ENCODE measurements around the gene LRP10. TPM values are rescaled to one million over a fixed set of nuclear protein-coding genes. Genes with fewer than 3 reads are reported as not detected.

LRP10 gene
- total RNA-seq, 1 experiment from 2014 or later = 42.7 TPM

DNA sequence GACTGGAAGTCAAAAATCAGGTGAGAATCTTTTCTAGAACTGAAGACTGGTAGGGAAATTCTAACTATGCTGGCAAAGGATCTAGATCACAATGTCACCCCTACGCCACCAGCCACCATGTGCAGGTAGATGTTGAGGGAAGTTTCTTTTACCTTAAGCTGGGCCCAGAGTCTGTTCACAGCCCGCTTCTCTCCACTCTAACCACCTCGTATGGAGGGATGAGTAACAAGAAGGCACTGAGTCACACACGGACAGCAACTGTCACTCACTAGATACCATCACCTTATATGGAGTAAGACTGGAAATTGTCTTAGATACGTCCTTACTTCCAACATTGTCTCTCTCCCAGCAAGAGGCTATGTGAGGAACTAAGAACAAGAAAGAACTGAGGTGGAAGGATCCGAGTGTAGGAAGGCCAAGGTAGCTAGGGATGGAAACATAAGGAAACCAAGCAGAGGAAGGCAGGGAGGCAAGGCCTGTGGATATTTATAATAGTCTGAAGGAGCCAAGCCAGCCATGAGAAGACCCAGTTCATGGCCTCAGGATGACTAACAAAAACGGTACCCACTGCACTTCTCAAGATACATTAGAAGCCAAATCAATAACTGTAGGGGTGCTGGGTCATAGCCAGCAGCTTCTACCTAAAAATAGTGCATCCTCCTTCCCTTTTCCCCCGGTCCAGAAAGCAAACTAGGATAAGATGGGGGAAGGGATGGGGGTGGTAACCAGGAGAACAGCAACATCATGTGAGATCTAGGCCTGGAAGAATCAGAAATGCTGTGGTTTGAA is 27.0 kb downstream of the LRP10 start:
- BruUV-seq (replicated peaks) = no TSS peak
- TF ChIP-seq TCF7L2 (IDR thresholded peaks at IDR 0.05; ENCODE audit: borderline replicate concordance, extremely low read depth, insufficient read depth, insufficient read length) (no peak), FOSL1 (IDR thresholded peaks at IDR 0.05; ENCODE audit: low read depth) (0 out of 2 replicates have a peak, but pooled peaks have one; percentile 23), SRF (IDR thresholded peaks at IDR 0.05; ENCODE audit: low read depth) (peak; percentile 83)
- Histone ChIP-seq H3K9me3 (ENCODE audit: control insufficient read depth in 1 of 2, insufficient read depth in 1 of 2, low read depth in 1 of 2, low read length in 2 of 2) (no peaks in the 10 kb centered on the region), H4K20me1 (ENCODE audit: insufficient read depth) (no peaks in the 10 kb centered on the region), H3K27ac (ENCODE audit: low read depth, low read length) (no peak overlapping the region), H3K9ac (ENCODE audit: low read length) (peak overlapping the region; percentile 16; the same call in 1 of the 2 replicates), H2AFZ (ENCODE audit: low read depth, low read length, poor library complexity, severe bottlenecking) (no peak overlapping the region), H3K4me3 (replicated peaks in 1 of 2; ENCODE audit: low read depth in 1 of 2, low read length in 2 of 2) (no peak overlapping the region), H3K79me2 (ENCODE audit: insufficient read depth, low read length) (no peaks in the 10 kb centered on the region), H3K4me1 (ENCODE audit: control insufficient read depth in 1 of 2, insufficient read depth in 2 of 2, low read length in 2 of 2) (peaks cover 0 to 22% of the 10 kb centered on the region in 2 experiments; a peak in 2 of 4 replicates), H3K4me2 (ENCODE audit: low read length) (peak overlapping the region; percentile 53), H3K9me2 (ENCODE audit: insufficient read depth) (no peaks in the 10 kb centered on the region), H3K36me3 (ENCODE audit: control insufficient read depth in 1 of 2, insufficient read depth in 2 of 2, low read length in 2 of 2) (peaks cover 14 to 21% of the 10 kb centered on the region in 2 experiments; a peak in 3 of 4 replicates), H3K27me3 (ENCODE audit: insufficient read depth, low read length) (no peaks in the 10 kb centered on the region)
- ATAC-seq (peak; percentile 59), DNase-seq (ENCODE audit: low read depth, low spot score) (no peak)
- RAD21 ChIA-PET (ENCODE audit: low non-redundant PET in 1 of 2, low total read pairs in 2 of 2, uncharacterized antibody in 2 of 2, unreplicated experiment in 2 of 2) = no interaction called here
- intact Hi-C loops (cut with micrococcal nuclease) = no loop called here
- CTCF ChIA-PET = interaction anchor here (2.0 to 2.3 kb wide), 2 partner anchors 76 to 245 kb away, joined by 5 to 8 read pairs; no protein-coding TSS in a partner anchor
- POLR2A ChIA-PET = no interaction called here

DNA sequence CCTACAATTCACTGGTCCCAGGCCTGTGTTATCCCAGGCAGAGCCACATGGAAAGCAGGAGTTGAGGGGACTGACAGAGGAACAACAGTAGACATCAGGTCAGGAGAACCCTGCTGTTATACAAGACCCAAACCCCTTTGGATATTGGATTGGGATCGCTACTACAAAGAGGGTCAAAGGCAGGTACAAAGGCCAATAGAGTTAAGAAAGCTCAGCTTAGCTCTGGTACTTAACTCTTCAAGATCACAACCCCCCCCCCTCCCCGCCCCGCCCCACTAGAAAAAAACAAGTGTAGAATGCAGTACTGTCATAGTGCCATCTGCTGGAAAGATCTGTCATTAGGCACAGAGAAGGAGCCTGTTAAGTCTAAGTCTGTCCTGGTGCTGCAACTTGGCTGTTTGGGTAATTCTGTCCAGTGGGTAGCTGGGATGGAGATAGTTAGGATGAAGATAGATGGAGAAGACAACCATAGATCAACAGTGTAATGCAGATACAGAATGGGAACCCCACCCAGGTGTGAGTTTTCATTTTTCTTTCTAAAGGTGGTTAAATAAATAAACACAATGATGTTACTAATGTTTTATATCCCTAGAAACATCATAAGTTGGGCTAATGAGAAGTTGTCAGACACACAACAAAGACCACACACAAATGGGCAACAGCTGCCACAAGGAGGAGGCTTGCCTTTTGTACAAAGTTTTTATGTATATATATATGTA is 28.7 kb downstream of the LRP10 start:
- Histone ChIP-seq H3K27ac (ENCODE audit: low read depth, low read length) (0 out of 2 replicates have a peak overlapping the region, but pooled peaks have one; percentile 17), H4K20me1 (ENCODE audit: insufficient read depth) (no peaks in the 10 kb centered on the region), H3K9me2 (ENCODE audit: insufficient read depth) (no peaks in the 10 kb centered on the region), H3K4me3 (replicated peaks in 1 of 2; ENCODE audit: low read depth in 1 of 2, low read length in 2 of 2) (no peak overlapping the region), H3K79me2 (ENCODE audit: insufficient read depth, low read length) (no peaks in the 10 kb centered on the region), H2AFZ (ENCODE audit: low read depth, low read length, poor library complexity, severe bottlenecking) (no peak overlapping the region), H3K27me3 (ENCODE audit: insufficient read depth, low read length) (no peaks in the 10 kb centered on the region), H3K4me1 (ENCODE audit: control insufficient read depth in 1 of 2, insufficient read depth in 2 of 2, low read length in 2 of 2) (peaks cover 0 to 22% of the 10 kb centered on the region in 2 experiments; a peak in 2 of 4 replicates), H3K9ac (ENCODE audit: low read length) (no peak overlapping the region), H3K36me3 (ENCODE audit: control insufficient read depth in 1 of 2, insufficient read depth in 2 of 2, low read length in 2 of 2) (peaks cover 27 to 39% of the 10 kb centered on the region in 2 experiments), H3K4me2 (ENCODE audit: low read length) (no peak overlapping the region), H3K9me3 (ENCODE audit: control insufficient read depth in 1 of 2, insufficient read depth in 1 of 2, low read depth in 1 of 2, low read length in 2 of 2) (no peaks in the 10 kb centered on the region)
- ChIA-PET CTCF (interaction anchor here (0.5 to 2.3 kb wide), 19 partner anchors 11 to 530 kb away, joined by 3 to 11 read pairs (median 4); partner anchors contain the start of genes ACIN1, C14orf119, LRP10 and RBM23), POLR2A (interaction anchor here (0.6 to 1.4 kb wide), 3 partner anchors 13 to 339 kb away, joined by 3 to 4 read pairs (median 4); partner anchors contain the start of gene RBM23), RAD21 (ENCODE audit: low non-redundant PET in 1 of 2, low total read pairs in 2 of 2, uncharacterized antibody in 2 of 2, unreplicated experiment in 2 of 2) (interaction anchor here (0.7 to 1.2 kb wide), 3 partner anchors 29 to 324 kb away, joined by 3 to 5 read pairs (median 5); no protein-coding TSS in a partner anchor)
- no TSS peak for BruUV-seq (replicated peaks)
- ATAC-seq = peak; percentile 87
- intact Hi-C loops (cut with micrococcal nuclease) = loop anchor here (1.0 to 5.0 kb wide), 4 partner anchors 28 to 343 kb away; no protein-coding TSS in a partner anchor
- no peak for TF ChIP-seq POLR2A (IDR thresholded peaks at IDR 0.05; ENCODE audit: borderline replicate concordance, extremely low read depth, insufficient read depth, insufficient read length)
- TF ChIP-seq EGR1 (IDR thresholded peaks at IDR 0.05; ENCODE audit: low read depth) = no peak
- TF ChIP-seq CEBPB (IDR thresholded peaks at IDR 0.05; ENCODE audit: low read depth) = no peak
- no peak for TF ChIP-seq FOSL1 (IDR thresholded peaks at IDR 0.05; ENCODE audit: low read depth)
- TF ChIP-seq, protein P1, sequence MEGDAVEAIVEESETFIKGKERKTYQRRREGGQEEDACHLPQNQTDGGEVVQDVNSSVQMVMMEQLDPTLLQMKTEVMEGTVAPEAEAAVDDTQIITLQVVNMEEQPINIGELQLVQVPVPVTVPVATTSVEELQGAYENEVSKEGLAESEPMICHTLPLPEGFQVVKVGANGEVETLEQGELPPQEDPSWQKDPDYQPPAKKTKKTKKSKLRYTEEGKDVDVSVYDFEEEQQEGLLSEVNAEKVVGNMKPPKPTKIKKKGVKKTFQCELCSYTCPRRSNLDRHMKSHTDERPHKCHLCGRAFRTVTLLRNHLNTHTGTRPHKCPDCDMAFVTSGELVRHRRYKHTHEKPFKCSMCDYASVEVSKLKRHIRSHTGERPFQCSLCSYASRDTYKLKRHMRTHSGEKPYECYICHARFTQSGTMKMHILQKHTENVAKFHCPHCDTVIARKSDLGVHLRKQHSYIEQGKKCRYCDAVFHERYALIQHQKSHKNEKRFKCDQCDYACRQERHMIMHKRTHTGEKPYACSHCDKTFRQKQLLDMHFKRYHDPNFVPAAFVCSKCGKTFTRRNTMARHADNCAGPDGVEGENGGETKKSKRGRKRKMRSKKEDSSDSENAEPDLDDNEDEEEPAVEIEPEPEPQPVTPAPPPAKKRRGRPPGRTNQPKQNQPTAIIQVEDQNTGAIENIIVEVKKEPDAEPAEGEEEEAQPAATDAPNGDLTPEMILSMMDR (IDR thresholded peaks at IDR 0.05 in 2 of 3, conservative IDR thresholded peaks at IDR 0.05 in 1 of 3; ENCODE audit: borderline replicate concordance in 1 of 3, insufficient read depth in 1 of 3, low read depth in 2 of 3, low read length in 2 of 3) = peak; percentile 62 to 76 (median 67); a peak in 5 of 6 replicates
- TF ChIP-seq RAD21 (IDR thresholded peaks at IDR 0.05; ENCODE audit: low read depth) = peak; percentile 68
- DNase-seq (ENCODE audit: low read depth, low spot score) = peak; percentile 70
